ENCODE data around the gene LRTM2.

LRTM2 gene

GRCh38 chr12:1823237-1823636, 2.9 kb downstream of the LRTM2 start:
- TF ChIP-seq POLR2AphosphoS5 (IDR thresholded peaks at IDR 0.05; ENCODE audit: low read depth, low read length) (no peak), REST (IDR thresholded peaks at IDR 0.05; ENCODE audit: insufficient read depth in 1 of 2, low read depth in 2 of 2, low read length in 2 of 2) (no peak), SIN3A (IDR thresholded peaks at IDR 0.05; ENCODE audit: borderline replicate concordance, insufficient read depth, low read length) (no peak), FOXP2 (optimal IDR thresholded peaks at IDR 0.05; ENCODE audit: borderline replicate concordance, extremely low read depth, extremely low read length, insufficient read depth) (no peak), TAF1 (IDR thresholded peaks at IDR 0.05; ENCODE audit: borderline replicate concordance, insufficient read depth, low read length) (no peak)

- no peak for TF ChIP-seq REST (IDR thresholded peaks at IDR 0.05; ENCODE audit: insufficient read depth in 1 of 2, low read depth in 2 of 2, low read length in 2 of 2)
- TF ChIP-seq TAF1 (IDR thresholded peaks at IDR 0.05; ENCODE audit: borderline replicate concordance, insufficient read depth, low read length): no peak
- TF ChIP-seq SIN3A (IDR thresholded peaks at IDR 0.05; ENCODE audit: borderline replicate concordance, insufficient read depth, low read length): no peak
- no peak for TF ChIP-seq POLR2AphosphoS5 (IDR thresholded peaks at IDR 0.05; ENCODE audit: low read depth, low read length)
- no peak for TF ChIP-seq FOXP2 (optimal IDR thresholded peaks at IDR 0.05; ENCODE audit: borderline replicate concordance, extremely low read depth, extremely low read length, insufficient read depth)
Observed at GRCh38 chr12:1825382-1826102, 5.2 kb downstream of the LRTM2 start.

- TF ChIP-seq POLR2AphosphoS5 (IDR thresholded peaks at IDR 0.05; ENCODE audit: low read depth, low read length): no peak
- no peak for TF ChIP-seq TAF1 (IDR thresholded peaks at IDR 0.05; ENCODE audit: borderline replicate concordance, insufficient read depth, low read length)
- TF ChIP-seq REST (IDR thresholded peaks at IDR 0.05; ENCODE audit: insufficient read depth in 1 of 2, low read depth in 2 of 2, low read length in 2 of 2): no peak
- TF ChIP-seq SIN3A (IDR thresholded peaks at IDR 0.05; ENCODE audit: borderline replicate concordance, insufficient read depth, low read length): no peak
- no peak for TF ChIP-seq FOXP2 (optimal IDR thresholded peaks at IDR 0.05; ENCODE audit: borderline replicate concordance, extremely low read depth, extremely low read length, insufficient read depth)
Observed at GRCh38 chr12:1826401-1826800, 6.0 kb downstream of the LRTM2 start.

- TF ChIP-seq TAF1 (IDR thresholded peaks at IDR 0.05; ENCODE audit: borderline replicate concordance, insufficient read depth, low read length) (no peak), POLR2AphosphoS5 (IDR thresholded peaks at IDR 0.05; ENCODE audit: low read depth, low read length) (no peak), FOXP2 (optimal IDR thresholded peaks at IDR 0.05; ENCODE audit: borderline replicate concordance, extremely low read depth, extremely low read length, insufficient read depth) (no peak), SIN3A (IDR thresholded peaks at IDR 0.05; ENCODE audit: borderline replicate concordance, insufficient read depth, low read length) (no peak), REST (IDR thresholded peaks at IDR 0.05; ENCODE audit: insufficient read depth in 1 of 2, low read depth in 2 of 2, low read length in 2 of 2) (no peak)
Observed at GRCh38 chr12:1826867-1827705, 6.7 kb downstream of the LRTM2 start.

Measured in PFSK-1 (cell line).